Epithelial cell of esophagus (primary cell): ENCODE measurements around the gene SIRT2.
"Not testable (repeated sequence)": the region's sequence is repeated elsewhere in the genome, so short reads cannot be mapped to it uniquely, and the experiment has no call there.

Experiments
- DNase-seq: peaks from one replicate; pipeline ENCODE4 v3.0.0; 2010; ENCODE audit warnings: low read depth
- H3K4me3 ChIP-seq: 2 replicates; pipeline ENCODE4 v1.5.1; 2011; ENCODE audit warnings: mild to moderate bottlenecking, low read length, control low read depth
- CTCF ChIP-seq: IDR thresholded peaks from 2 replicates; pipeline ENCODE4 v1.5.1; 2011; ENCODE audit warnings: low read depth, mild to moderate bottlenecking, low read length, control low read depth, inconsistent platforms; ENCODE audit not compliant: insufficient read depth; ENCODE audit errors: missing control alignments

The SIRT2 gene

GRCh38 chr19:38862321-38863059 lies 36.9 kb downstream of the SIRT2 start:
- DNase-seq = no peak
- TF ChIP-seq CTCF = no peak
- no peak overlapping the region for H3K4me3 ChIP-seq

- no peak for DNase-seq
- TF ChIP-seq CTCF = no peak
- H3K4me3 ChIP-seq = no peak overlapping the region
Measured at GRCh38 chr19:38861368-38861767, 38.0 kb downstream of the SIRT2 start.

GRCh38 chr19:38859631-38860204 lies 39.7 kb downstream of the SIRT2 start:
- H3K4me3 ChIP-seq, DNase-seq: not testable (repeated sequence)

- no peak for DNase-seq
- TF ChIP-seq CTCF = no peak
- no peak overlapping the region for H3K4me3 ChIP-seq
Measured at GRCh38 chr19:38856813-38857212, 42.6 kb downstream of the SIRT2 start.

GRCh38 chr19:38855751-38856150 lies 43.7 kb downstream of the SIRT2 start:
- not testable (repeated sequence) for H3K4me3 ChIP-seq, DNase-seq

- not testable (repeated sequence) for DNase-seq, H3K4me3 ChIP-seq
Measured at GRCh38 chr19:38854961-38855360, 44.5 kb downstream of the SIRT2 start.

GRCh38 chr19:38853214-38853613 lies 46.2 kb downstream of the SIRT2 start:
- no peak overlapping the region for H3K4me3 ChIP-seq
- no peak for DNase-seq
- no peak for TF ChIP-seq CTCF

GRCh38 chr19:38852231-38853044 lies 47.0 kb downstream of the SIRT2 start:
- DNase-seq = peak; percentile 93
- TF ChIP-seq CTCF = no peak
- H3K4me3 ChIP-seq = peak overlapping the region; percentile 73
